GM19099 (cell line): ENCODE data around the gene F10.

Source experiments
- POLR2A ChIP-seq: IDR thresholded peaks from 3 replicates; pipeline ENCODE4 v1.6.1; 2011; ENCODE audit warnings: low read depth; ENCODE audit not compliant: insufficient read length; ENCODE audit errors: extremely low read depth

The F10 gene

GRCh38 chr13:113109151-113110047, 13.2 kb upstream of the F10 start:
- no peak for TF ChIP-seq POLR2A

- no peak for TF ChIP-seq POLR2A
Measured at GRCh38 chr13:113110048-113110851, 12.3 kb upstream of the F10 start.

GRCh38 chr13:113110852-113111315, 11.7 kb upstream of the F10 start:
- TF ChIP-seq POLR2A: no peak

- TF ChIP-seq POLR2A: no peak
Measured at GRCh38 chr13:113112893-113113845, 9.4 kb upstream of the F10 start.

- TF ChIP-seq POLR2A: no peak
Measured at GRCh38 chr13:113113846-113114271, 8.7 kb upstream of the F10 start.

GRCh38 chr13:113114511-113115362, 7.9 kb upstream of the F10 start:
- no peak for TF ChIP-seq POLR2A

- TF ChIP-seq POLR2A: no peak
Measured at GRCh38 chr13:113115363-113116205, 7.0 kb upstream of the F10 start.

GRCh38 chr13:113116206-113116800, 6.3 kb upstream of the F10 start:
- no peak for TF ChIP-seq POLR2A

GRCh38 chr13:113116871-113117271, 5.7 kb upstream of the F10 start:
- no peak for TF ChIP-seq POLR2A

GRCh38 chr13:113117335-113117872, 5.2 kb upstream of the F10 start:
- TF ChIP-seq POLR2A: no peak

GRCh38 chr13:113117911-113118260, 4.7 kb upstream of the F10 start:
- TF ChIP-seq POLR2A: no peak

- TF ChIP-seq POLR2A: no peak
Measured at GRCh38 chr13:113118261-113119021, 4.2 kb upstream of the F10 start.
